Embryonic facial prominence (tissue), 1 donor: ENCODE results near the gene PLXND1.
"Not testable (repeated sequence)": the region's sequence is repeated elsewhere in the genome, so short reads cannot be mapped to it uniquely, and the experiment has no call there.

ENCODE experiments used
- DNase-seq: peaks from one replicate; pipeline ENCODE4 v3.0.0-alpha.2; 2016; ENCODE audit errors: extremely low spot score

The PLXND1 gene

DNA sequence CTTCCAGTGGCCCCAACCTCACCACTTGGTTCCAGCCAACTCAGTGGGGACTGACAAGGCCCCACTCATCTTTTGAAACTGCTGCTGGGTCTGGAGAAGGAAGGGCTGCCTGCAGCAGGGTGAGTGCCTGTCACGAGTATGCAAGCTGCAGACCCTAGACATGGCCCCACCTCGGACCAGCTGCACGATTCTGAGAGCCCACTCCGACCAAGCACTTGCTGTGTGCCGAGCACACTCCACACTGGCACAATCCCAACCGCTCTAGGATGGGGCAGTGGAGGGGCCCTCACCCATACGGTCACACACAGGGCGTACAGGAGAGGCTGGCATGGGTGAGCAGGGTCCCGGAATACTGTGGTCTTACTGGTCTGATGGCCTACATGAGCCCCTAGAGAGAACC lies 8.0 kb upstream of the PLXND1 start:
- no peak for DNase-seq

DNA sequence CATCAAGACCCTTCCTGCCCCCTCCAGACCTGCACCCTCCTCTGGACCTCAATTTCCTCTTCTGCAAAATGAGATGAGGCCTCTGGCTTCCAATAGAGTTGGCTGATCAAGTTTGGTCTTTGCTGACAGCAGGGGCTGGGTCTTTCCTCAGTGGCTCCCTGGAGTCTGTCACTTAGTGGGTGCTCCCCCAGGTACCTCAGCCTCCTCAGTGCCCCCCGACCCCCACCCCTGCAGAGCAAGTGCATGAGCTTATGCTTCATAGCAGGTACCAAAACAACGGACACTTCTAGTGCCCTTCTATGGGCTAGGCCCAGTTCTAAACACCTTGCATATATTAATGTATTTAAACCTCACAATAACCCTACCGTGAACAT lies 6.9 kb upstream of the PLXND1 start:
- DNase-seq = no peak

DNA sequence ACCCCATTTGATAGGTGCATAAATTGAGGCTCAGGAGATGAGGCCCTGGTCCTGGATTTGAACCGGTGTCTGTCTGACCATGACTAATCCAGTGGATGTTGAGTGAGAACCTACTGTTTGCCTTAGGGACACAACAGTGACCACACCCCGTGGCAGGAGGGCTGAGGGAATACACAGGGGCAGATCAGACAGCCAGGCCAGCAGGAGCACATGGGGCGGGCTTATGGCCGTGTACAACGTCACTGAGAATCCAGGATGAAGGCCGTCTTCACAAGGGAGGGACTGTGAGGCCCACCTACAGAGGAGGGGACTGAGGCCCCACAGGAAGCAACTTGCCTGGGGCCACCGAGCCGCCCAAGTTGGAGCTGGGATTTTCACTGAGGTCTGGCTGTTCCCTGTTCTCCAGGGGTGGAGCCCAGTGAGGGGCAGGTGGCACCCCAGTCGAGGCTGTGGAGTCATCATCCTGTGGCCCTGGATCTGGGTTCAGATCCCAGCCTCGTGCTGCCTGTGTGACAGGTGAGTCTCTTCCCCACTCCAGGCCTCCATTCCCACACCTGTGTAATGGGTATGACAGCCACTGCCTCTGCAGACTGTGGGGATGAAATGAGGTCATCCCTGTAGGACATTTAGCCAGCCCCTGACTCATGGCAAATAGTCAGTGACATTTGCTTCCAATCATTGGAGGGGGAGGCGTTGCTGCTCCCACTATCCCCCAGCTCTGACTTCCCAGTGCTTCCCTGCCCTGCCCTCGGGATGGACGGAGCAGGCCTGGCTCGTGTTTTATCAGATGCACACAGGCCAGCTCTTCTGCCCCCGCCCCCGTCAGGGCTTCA lies 6.3 kb upstream of the PLXND1 start:
- DNase-seq = no peak

DNA sequence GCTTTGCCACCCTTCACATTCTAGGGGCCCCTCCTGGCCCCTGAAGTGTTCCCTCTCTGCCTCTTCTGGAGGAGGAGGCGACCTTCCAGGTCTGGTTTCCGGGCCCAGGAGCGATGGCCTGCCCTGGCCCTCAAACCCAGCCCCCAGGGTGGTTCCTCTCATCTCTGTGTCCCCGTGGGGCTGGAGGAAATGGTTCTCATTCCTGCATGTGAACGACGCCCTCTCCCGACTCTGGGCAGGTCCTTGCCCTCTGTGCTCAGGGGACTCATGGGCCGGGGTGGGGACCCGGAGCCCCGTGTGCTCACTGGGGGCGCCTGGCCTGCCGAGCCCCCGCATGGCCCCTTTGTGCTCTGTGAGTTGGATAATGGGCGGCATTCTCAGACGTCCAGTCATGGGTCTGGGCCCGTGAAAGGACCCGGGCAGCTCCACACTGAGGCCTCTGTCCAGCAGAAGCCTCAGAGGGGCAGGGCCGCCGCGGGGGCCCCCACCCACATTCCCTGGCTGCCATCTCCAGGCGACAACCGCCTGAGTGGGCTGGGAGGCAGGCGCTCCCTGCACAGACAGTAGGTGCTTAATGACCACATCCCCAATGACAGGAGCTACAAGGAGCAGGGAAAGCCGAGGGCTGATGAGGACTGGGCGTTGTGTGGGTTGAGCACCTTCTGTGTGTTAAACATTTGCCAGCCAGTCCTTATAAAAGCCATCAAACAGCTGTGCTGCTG lies 5.5 kb upstream of the PLXND1 start:
- DNase-seq = no peak

DNA sequence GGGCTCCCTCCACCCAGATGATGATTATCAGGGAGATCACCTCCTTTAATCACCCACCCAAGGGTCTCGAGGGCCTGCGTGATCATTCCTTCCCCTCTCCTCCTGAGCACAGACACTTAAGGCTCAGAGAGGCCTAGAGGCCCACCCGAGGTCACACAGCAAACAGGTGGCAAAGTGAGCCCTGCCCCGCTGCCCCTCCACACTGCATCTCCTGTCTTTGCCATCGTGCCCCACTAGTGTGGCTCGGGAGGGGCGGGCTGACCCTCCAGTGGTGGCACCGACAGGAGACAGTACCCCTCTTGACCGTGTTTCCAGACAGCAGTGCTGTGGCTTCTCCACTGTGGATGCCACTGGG lies 4.9 kb upstream of the PLXND1 start:
- DNase-seq = no peak

DNA sequence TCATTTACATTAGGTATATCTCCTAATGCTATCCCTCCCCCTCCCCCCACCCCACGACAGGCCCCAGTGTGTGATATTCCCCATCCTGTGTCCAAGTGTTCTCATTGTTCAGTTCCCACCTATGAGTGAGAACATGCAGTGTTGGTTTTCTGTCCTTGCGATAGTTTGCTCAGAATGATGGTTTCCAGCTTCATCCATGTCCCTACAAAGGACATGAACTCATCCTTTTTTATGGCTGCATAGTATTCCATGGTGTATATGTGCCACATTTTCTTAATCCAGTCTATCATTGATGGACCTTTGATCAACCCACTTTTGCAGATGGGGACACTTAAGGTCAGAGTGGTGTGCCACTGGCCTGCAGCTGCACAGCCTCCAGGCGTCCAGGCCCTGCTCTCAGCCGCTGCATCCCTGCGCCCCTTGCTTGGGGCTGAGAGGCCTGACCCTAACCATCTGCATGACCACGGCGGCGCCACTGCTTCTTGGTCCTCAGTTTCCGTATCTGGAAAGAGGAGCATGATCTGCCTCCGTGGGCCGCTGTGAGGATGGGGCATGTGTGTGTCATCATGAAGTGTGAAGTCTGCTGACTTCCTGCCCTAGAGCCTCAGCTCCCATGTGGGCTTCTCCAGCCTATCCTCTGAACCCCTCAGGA lies 4.4 kb upstream of the PLXND1 start:
- DNase-seq = not testable (repeated sequence)

DNA sequence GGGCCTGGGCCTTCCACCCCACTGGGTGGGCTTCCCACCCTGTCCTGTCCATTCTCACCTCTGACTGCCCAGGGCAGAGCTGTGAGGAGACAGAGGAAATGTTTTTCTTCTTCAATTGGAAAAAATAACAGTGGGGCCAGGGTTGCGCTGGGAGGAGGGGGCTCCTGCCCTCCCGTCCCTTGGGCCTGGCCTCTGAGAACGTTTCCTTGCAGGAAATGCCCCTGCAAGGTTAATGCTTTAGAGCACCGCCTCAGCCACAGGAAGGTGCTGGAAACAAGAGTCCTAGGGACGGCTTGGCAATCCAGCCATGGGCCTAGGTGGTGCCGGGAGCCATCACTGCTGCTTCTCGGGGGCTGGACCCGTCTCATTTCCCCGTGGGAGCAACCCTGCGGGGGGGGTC lies 3.8 kb upstream of the PLXND1 start:
- no peak for DNase-seq

DNA sequence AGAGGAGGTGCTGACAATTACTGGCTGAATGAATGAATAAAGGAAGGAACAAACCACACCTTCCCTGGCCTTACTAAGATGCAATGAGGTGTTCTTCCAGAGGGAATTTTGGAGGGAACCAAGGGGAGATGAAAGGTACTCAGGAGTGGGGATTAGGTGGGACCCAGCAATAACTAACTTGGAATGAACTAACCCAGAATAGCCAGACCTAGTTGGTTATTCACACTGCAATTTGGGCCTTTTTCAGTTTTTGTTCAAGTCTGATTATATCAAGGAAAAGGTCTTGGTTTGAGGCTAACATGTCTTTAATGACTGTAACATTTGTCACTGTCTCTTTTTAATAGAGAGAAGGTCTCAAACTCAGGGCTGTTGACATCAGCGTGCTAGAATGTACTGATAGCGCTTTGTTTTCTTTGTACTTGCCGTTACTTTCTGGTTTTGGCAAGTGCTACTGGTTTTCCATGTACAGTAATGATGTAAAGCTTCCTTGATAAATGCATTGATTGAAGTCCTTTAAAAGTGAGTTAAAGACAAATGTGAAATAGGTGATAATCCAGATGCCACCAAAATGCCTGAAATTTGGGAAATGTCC lies 3.2 kb upstream of the PLXND1 start:
- no peak for DNase-seq

DNA sequence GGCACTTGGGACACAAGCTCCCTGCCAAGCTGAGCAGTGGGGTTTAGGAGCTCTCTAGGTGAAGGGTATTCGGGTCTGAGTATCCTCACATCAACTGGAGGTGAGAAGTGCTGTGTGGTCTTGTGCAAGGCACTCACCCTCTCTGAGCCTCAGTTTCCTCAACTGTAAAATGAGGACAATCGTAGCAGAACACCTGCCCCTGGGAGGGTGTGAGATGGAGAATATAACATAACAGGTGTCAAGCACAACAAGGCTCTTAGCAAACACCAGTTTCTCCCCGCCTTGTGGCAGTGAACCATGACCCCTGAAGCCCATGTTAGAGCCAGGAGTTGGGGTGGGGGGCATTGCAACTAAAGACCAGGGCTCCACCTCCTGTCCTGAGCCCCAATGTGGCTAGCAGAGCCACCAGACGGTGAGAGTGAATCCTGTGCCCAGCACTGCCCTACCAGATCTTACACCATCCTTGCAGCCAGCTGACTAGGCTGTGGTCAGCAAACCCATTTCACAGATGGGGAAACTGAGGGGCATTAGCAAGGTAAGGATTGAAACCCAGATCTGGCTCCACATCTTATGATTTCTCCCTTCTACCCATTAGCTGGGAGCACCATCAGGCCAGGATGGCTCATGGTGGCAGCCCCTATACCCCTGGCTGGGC lies 2.6 kb upstream of the PLXND1 start:
- DNase-seq = no peak

DNA sequence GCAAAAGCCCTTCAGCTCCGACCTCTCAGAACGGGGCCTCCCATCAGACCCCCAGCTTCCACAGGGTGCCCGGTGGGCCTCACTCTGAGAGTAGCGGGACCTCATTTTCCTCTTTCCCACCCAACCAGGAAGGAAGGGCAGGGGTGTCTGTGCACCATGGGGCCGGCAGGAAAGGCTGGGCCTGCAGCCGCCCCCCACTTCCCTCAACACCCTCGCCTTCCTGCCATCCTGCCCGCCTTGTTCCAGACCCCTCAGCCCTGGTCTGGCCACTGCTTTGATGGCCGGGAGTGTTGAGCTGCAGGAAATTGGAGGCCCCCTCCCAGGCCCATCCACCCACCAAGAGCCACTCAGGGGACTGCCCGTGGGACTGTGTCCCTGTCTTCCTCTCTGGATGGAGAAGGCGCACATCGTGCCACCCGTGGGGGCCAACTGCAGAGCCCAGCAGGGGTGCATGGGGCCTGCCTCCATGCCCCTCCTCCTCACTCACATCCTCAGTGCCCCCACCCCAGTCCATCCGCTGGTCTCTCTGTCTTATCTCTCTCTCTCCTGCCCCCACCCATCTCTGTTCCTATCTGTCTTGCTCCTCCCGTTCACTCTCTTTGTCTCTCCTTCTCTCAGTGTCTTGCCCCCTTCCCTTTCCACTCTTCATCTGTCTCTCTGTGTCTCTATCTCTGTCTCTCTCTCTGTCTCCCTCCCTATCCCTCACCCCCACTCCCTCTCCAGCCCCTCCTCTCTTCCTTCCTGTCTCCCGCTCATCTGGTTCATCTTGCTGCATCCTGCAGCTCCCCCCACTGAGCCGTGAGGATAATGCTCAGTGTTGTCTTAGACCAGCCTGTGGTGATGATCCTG lies 1.8 kb upstream of the PLXND1 start:
- DNase-seq = no peak

DNA sequence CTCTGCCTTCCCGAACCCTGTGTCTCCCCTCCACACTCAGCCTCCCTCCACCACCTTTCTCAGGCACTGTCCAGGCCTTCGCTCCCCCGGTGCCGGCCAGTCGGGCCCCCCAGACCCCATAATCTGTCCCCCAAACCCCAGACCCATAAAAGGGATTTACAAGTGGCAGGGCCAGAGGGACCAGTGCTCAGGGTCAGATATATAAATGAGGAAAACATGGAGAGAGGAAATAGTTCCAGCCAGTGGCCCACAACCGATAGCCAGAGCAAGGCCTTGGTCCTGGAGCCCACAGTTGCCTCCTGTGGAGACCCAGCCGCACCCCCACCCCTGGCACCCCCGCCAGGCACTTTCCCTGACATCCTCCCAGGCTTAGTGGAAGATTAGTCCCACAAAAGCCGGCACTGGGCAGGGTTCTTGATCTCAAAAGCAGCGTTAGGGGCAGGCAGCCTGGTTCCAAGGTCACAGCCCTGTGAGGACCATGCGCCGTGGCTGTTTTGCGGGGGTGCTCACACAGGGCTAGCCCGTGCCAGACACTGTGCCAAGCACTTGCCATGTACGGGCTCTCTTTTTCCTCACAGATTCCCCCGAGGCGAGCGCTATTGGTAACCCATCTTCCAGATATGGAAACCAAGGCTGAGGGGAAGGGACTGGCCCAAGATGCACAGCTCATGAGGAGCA lies 1.1 kb upstream of the PLXND1 start:
- no peak for DNase-seq

DNA sequence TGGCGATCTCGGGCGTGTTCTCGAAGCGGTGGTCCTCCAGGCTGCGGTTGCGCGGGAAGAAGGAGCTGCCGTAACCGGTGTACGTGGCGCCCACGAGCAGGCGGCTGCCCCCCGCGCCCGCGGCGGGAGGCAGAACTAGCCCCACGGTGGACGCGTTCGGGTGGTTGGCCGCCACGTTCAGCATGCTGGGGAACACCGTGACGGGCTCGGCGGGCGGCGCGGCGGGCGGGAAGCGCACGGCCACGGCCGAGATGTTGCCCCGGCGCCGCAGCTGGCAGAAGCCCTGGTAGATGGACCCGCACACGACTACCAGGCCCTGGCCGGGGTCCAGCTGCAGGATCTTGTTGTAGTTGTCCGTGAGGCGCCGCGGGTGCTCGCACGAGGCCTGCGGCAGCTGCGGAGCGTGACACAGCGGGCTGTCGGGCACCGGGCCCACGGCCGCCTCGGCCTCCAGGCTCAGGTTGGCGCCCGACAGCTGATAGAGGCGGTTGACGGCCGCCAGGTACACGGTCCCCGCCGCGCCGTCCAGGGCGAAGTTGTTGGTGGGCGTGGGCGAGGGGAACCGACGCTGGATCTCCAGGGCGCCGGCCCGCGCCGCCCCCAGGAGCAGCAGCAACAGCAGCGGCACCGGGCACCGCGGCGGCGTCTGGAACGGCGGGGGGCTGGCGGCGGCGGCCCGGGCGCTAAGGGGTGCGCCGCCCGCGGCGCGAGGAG lies 397 bp downstream of the PLXND1 start:
- no peak for DNase-seq

DNA sequence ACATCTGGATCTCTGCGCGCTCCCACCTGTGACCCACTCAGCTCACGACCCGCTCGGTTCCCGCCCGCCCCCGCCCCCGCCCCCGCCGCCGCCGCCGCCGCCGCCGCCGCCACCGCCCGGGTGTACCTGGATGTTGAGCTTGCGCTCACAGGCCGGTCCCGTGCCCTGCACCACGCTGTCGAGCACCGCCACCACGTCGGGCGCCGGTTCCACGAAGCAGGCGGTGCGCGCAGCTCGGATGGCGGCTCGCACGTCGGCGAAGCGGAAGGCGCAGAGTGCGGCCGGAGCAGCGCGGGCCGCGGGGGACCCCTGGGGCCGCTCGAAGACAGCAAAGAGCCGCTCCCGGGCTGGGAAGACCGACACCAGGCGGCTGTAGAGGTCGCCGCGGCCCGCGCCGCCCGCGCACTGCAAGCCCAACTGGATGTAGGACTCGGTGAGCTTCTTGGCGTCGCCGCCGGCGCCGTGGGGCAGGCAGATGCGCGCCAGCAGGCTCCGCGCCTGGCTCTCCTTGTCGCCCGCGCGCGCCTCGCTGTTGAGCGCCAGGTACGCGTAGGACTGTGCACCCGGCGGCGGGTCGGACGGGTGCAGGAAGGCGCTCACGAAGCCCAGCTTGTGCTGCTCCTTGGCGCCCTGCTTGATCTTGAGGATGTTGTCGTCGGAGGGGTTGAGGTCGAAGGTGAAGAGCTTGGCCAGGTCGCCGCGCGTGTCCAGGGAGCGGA lies 1.1 kb downstream of the PLXND1 start:
- DNase-seq = no peak

DNA sequence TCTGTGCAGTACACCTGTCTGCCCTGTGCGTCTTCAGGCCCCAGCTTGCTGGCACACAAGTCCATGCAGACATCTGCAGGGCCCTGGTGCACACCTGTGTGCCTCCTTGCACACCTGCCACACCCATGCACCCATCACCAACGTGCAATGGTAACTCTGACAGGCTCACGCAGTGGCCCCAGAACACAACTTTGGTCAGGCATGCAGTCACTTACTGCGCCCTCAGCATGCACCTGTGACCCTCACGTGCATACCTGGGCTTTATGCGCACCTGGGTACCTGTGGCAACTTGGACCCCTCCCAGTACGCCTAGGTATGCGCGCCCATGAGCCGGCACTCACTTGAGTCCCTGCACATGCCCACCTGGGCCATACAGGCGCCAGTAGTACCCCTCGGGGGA lies 1.7 kb downstream of the PLXND1 start:
- no peak for DNase-seq

DNA sequence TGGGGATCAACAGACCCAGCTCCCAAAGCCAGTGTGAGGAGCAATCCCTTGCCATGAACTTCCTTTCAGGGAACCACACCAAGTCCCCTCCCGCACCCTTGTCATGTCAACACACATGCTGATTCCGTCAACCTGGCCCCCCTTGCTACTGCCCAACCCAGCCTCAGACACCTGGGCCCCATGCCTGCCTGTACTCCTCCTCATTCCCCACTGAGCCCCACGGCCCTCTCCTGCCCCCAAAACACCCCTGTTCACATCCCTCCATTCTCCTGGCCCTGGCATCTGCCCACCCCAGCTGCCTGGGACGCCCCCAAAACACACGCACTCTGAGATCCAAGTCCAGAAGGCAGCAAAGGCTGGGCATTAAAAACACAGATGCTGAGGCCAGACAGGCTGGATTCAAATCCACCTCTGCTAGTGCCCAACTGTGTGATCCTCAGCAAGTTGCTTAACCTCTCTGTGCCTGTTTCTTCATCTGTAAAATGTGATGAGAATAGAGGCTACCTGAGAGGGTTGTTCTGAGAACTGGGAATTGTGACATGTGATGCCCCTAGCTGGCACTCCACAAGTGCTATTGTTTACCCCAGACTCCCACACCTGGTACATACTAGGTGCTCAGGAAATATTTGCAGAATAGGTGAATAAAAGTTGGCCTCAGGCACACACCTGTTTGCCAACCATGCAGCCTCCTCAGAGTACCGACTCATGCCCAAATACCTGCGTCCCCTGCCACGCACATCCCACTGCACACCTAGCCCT lies 2.3 kb downstream of the PLXND1 start:
- DNase-seq = no peak

DNA sequence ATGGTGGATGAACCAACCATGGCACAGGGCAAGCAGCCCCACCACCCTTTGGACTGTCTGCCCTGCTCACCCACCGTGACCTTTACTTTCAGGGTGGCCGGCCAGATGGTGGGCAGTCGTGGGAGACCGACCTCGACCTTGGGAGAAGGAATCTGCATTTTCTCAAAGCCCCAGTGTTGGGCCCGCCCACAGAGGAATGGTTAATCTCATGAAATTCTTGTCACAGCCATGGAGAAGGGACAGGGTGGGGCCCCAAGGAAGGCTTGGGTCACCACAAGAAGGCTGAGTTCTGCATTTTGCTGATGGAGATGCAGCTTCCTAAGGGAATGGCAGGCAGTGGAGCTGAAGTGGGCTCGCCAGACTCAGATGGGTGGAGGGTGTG lies 2.9 kb downstream of the PLXND1 start:
- DNase-seq = no peak

DNA sequence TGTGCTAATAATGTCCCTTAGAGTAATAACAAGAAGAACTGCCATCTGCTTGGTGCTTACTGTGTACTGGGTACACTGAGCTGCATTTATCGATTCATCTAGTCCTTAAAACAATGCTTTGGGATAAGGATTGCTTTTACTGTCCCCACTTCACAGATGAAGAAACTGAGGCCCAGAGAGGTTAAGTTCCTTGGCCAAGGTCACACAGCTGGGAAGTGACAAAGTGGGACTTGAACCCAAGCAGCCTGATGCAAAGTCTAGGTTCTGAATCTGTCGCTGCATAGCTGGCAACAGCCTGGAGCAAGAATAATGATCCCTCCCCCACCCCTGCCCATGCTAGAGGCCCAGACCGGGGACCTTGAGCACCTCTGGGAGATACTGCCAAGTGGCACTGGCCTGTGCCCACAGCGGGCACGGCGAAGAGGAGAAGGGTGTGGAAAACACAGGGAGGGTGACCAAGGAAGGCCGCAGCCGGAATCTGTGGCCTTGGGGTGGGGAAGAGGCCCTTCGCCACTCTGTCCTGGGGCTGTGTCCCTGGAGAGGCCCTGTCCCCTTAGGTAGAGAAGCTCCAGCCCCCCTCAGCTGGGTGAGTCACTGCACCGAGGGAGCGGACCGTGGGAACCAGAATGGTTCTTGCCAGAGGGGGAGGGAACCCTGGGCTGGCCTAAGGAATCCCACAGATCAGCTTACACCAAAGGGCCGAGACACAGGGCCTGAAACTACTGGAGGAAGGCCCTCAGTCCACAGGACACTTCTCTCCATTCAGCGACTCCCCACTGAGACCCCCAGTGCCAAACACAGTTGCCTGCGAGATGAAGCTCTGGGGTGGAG lies 3.5 kb downstream of the PLXND1 start:
- DNase-seq = no peak

DNA sequence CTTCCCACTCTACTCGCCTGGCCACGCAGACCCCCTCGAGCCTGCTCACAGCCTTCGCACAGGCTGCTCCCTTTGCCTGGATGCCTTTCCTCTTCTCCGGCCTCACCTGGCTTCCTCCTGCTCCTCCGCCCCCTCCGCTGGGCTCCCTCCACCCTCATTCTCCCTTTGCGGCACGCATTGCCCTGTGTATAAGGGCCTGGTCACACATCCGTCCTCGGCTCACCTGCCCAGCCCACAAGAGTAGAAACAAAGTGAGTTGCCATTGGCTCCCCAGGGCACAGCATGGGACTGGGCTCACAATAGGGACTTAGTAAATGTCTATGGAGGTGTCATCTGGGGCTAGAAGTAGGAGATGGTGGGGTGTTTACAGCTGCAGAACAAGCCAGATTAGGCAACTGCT lies 4.2 kb downstream of the PLXND1 start:
- DNase-seq = no peak
